ENCODE data around the gene WIPI1. TPM values are rescaled to one million over a fixed set of nuclear protein-coding genes. Genes with fewer than 3 reads are reported as not detected.
A peak's percentile ranks its signal among the peaks of the same experiment; 100 is the strongest.
"Not testable (repeated sequence)": the region's sequence is repeated elsewhere in the genome, so short reads cannot be mapped to it uniquely, and the experiment has no call there.

Gene WIPI1
- total and polyA plus RNA-seq, 2 of the 13 experiments (the other 11 are each of a cell fraction or from before 2014, with no cell fraction given) = 29.4 to 141 TPM

- TF ChIP-seq AKNA (CRISPR knock-in tag; IDR thresholded peaks at IDR 0.05; ENCODE audit: borderline replicate concordance) (no peak), NFRKB (IDR thresholded peaks at IDR 0.05) (no peak), ZSCAN9 (CRISPR knock-in tag; IDR thresholded peaks at IDR 0.05; ENCODE audit: borderline replicate concordance) (no peak)
Observed at GRCh38 chr17:68495081-68495480, 37.8 kb upstream of the WIPI1 start (continued).

GRCh38 chr17:68492394-68493054 lies 35.2 kb upstream of the WIPI1 start:
- intact Hi-C loops (cut with micrococcal nuclease; ENCODE audit: unreplicated experiment); H2AFZ ChIP-seq (ENCODE audit: low read length); H4K20me1 ChIP-seq (ENCODE audit: insufficient read depth, low read length); in situ Hi-C loops (cut with HindIII; ENCODE audit: extremely low pct_ligation_motif_present, low pct_unique_long_range_greater_than_20kb); H3K9ac ChIP-seq (ENCODE audit: insufficient read depth, low read depth, low read length); H3K27ac ChIP-seq (ENCODE audit: extremely low read length, insufficient read depth, low read length); CTCF ChIA-PET (ENCODE audit: low intra/inter-chr PET ratio, low total read pairs); ATAC-seq; H3K9me3 ChIP-seq (ENCODE audit: low read length); H3K36me3 ChIP-seq (replicated peaks in 1 of 2; ENCODE audit: control insufficient read depth in 1 of 2, insufficient read depth in 2 of 2, low read length in 2 of 2); FAIRE-seq; H3K4me3 ChIP-seq (replicated peaks in 1 of 3; ENCODE audit: insufficient read depth in 1 of 3, low read depth in 2 of 3, low read length in 3 of 3); DNase-seq (ENCODE audit: low spot score); H3K79me2 ChIP-seq (ENCODE audit: insufficient read depth, low read length); H3K27me3 ChIP-seq (ENCODE audit: control insufficient read depth in 1 of 2, insufficient read depth in 2 of 2, low read length in 2 of 2); BruUV-seq (replicated peaks): not testable (repeated sequence)
- WGBS (ENCODE audit: low lambda C conversion rate) = 89% methylated on average over 8 of the region's 8 CpGs
- H3K4me1 ChIP-seq (ENCODE audit: insufficient read depth, low read length) = peaks cover 18% of the 10 kb centered on the region
- peak; percentile 87 for TF ChIP-seq ZBTB33 (CRISPR knock-in tag; IDR thresholded peaks at IDR 0.05)
- POLR2A ChIA-PET = interaction anchor here (2.0 kb wide), 1 partner anchor 20 kb away, joined by 6 read pairs; the partner anchor contains the start of gene PRKAR1A
- 0 out of 2 replicates have a peak overlapping the region, but pooled peaks have one; percentile 4 for H3K4me2 ChIP-seq (ENCODE audit: low read depth, low read length)

Data from HepG2 (cell line).